HFF-Myc (cell line): ENCODE measurements around the gene GSTT2B.
A peak's percentile ranks its signal among the peaks of the same experiment; 100 is the strongest.
"Not testable (repeated sequence)": the region's sequence is repeated elsewhere in the genome, so short reads cannot be mapped to it uniquely, and the experiment has no call there.

Source experiments
- DNase-seq: peaks from one replicate; pipeline ENCODE4 v3.0.0-alpha.2; 2011; ENCODE audit warnings: low read depth; ENCODE audit errors: extremely low read depth
- H3K4me3 ChIP-seq: replicated peaks from 2 replicates; pipeline ENCODE4 v1.5.1; 2011; ENCODE audit warnings: low read depth, mild to moderate bottlenecking, control low read depth, low read length
- TF ChIP-seq, protein P1 (sequence below): IDR thresholded peaks from 2 replicates; pipeline ENCODE4 v1.5.1; 2012; ENCODE audit warnings: mild to moderate bottlenecking, low read depth, low read length, control low read depth; ENCODE audit errors: missing control alignments

GSTT2B gene

GRCh38 chr22:23997092-23997491 lies 36.1 kb upstream of the GSTT2B start:
- no peak overlapping the region for H3K4me3 ChIP-seq
- no peak for DNase-seq
- TF ChIP-seq, protein P1, sequence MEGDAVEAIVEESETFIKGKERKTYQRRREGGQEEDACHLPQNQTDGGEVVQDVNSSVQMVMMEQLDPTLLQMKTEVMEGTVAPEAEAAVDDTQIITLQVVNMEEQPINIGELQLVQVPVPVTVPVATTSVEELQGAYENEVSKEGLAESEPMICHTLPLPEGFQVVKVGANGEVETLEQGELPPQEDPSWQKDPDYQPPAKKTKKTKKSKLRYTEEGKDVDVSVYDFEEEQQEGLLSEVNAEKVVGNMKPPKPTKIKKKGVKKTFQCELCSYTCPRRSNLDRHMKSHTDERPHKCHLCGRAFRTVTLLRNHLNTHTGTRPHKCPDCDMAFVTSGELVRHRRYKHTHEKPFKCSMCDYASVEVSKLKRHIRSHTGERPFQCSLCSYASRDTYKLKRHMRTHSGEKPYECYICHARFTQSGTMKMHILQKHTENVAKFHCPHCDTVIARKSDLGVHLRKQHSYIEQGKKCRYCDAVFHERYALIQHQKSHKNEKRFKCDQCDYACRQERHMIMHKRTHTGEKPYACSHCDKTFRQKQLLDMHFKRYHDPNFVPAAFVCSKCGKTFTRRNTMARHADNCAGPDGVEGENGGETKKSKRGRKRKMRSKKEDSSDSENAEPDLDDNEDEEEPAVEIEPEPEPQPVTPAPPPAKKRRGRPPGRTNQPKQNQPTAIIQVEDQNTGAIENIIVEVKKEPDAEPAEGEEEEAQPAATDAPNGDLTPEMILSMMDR: no peak

DNA sequence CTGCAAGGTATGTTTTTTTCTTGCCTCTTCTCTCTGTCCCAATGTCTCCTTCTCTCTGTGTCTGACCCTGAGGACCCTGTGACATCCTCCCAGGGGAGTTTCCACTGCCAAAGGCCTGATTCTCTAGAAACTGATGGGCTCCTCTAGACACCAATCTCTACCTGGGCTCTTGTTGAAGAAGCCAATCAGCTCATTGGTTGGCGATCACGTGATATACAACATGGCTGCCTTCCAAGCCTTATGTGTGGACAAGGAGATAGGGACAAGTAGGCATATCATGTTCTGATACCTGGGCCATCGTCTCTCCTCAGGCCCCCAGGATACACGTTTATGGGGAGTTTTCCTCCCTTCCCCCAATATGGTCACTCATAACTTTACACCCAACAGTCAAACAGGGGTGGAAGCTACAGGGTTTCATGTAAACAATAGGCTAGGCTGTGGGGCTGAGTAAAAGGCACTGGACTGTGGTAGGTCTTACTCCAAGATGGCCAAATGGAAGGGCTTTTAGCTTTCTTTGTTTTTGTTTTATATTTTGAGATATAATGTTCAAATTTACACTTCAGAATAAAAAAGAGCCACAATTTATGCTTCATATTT lies 32.7 kb upstream of the GSTT2B start:
- not testable (repeated sequence) for DNase-seq, H3K4me3 ChIP-seq

DNA sequence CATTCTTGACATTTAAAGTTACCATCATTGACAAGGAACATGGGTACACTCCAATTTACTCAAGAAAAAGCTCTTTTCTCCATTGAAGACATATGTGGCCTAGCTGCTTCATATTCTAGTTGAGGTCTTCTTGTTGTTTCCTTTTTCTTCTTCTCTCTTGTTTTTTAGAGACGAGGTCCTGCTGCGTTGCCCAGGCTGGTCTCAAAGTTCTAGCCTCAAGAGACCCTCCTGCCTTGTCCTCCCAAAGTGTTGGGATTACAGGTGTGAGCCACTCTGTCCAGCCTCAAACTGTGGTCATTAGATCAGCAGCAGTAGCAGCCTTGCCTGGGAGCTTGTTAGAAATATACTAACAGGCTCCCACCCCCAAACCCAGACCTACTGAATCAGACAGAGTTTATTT lies 32.1 kb upstream of the GSTT2B start:
- DNase-seq, H3K4me3 ChIP-seq: not testable (repeated sequence)

DNA sequence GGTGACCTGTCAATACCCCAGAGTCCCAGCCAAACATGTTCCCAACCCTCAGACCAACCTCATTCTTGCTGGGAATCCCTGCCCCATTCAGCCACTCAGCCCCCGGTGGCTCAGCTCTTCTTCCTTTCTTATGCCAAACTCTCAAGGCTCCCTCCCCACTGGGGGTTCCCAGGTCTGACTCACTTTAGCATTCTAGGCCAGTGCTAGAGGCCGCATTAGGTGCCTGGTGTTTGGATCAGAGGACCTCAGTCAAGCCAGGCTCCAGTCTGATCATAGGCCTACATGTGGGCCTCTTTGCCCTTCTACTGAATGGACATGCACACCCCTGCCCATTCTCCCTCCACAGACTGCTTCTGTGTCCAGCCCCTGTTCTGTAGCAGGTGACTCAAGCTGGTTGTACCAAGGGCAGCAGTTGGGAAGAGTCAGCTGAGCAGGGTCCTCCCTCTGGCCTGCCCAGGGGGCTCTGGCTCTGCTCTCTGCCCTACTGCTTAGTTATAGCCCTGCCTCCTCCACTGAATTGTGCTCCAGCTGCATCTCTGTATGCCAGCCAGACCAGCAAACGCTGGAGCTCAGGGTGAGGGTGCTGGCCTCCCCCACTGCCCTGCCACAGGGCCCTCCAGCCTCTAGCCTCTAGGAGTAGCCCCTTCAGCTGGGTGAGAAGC lies 28.7 kb upstream of the GSTT2B start:
- not testable (repeated sequence) for DNase-seq, H3K4me3 ChIP-seq

DNA sequence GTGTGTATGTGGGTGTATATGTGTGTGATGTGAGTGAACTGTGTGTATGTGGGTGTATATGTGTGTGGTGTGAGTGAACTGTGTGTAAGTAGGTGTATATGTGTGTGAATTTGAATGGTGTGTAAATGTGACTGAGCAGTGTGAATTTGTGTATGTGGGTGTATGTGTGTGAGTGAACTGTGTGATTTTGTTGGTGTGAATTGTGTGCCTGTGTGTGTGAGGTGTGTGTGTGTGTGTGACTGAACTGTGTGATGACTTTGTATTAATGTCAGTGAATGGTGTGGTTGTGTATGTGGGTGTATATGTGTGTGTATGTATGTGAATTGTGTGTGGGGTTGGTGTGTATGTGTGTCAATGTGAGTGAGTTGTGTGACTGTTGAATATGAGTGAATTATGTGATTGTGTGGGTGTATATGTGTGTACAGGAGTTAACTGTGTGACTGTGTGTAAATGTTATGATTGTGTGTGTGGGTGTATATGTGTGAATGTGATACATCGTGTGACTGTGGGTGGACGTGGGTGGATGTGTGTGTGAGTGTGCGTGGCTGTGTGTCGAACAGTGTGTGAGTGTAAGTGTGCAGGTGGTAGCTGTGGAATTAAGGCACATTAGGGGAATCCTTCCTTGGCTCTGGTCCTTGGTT lies 25.7 kb upstream of the GSTT2B start:
- not testable (repeated sequence) for DNase-seq, H3K4me3 ChIP-seq

GRCh38 chr22:23986089-23986488 lies 25.1 kb upstream of the GSTT2B start:
- H3K4me3 ChIP-seq, DNase-seq: not testable (repeated sequence)

DNA sequence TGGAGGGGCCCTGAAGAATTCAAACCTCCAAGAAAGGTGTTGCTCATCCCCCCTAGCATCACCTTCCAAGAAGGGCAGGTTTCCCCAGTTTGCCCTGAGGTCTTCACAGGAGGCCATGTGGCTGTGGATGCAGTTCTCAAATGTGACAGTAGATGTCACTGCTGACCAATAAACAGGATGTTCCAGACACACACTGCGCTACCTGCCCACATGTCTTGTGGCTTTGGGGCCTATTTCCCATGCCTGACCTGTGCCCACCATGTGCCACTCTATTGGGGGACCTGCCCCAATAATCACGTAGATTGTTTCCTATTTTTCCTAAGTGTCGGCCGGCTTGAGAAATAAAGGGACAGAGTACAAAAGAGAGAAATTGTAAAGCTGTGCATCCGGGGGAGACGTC lies 23.4 kb upstream of the GSTT2B start:
- DNase-seq: peak; percentile 21
- TF ChIP-seq, protein P1: peak; percentile 77
- no peak overlapping the region for H3K4me3 ChIP-seq

GRCh38 chr22:23980567-23980966 lies 19.6 kb upstream of the GSTT2B start:
- H3K4me3 ChIP-seq, DNase-seq: not testable (repeated sequence)

DNA sequence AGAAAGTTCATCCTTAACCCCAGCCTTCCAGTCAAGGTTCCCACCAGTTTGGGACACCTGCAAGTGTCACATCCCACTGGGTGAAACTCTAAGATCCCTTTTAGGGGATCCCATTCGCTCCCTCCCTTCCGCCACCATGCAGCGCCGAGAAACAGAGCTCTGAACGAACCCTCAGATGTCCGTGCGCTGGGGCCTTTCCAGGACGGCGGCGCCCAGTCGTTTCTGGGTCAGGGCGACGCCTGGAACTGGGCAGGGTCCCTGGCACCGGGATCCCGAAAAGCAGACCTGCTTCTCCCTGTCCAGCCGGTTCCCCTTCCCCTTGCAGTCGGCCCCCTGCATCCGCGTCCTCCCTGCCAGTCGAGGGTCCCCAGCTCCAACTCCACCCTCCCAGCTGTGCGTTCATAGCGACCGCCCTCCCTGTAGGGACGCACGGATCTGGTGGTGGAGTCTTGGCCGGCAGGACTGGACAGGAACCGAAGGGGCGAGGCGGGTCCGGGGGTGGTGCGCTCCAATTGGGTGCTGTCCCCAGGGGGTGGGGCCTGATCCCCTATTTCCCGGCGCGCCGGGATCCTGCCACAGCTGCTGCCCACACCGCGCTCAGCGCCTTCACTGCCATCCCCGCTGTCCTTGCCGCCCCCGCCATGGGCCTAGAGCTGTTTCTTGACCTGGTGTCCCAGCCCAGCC lies 18.7 kb upstream of the GSTT2B start, which contains the start of gene GSTT2:
TSS of gene GSTT2 (plus strand) at position 578 of the 684 bp plus-strand sequence.
- not testable (repeated sequence) for DNase-seq, H3K4me3 ChIP-seq

GRCh38 chr22:23977304-23977703 lies 16.3 kb upstream of the GSTT2B start:
- H3K4me3 ChIP-seq, DNase-seq: not testable (repeated sequence)

GRCh38 chr22:23974836-23975352 lies 13.9 kb upstream of the GSTT2B start:
- H3K4me3 ChIP-seq, DNase-seq: not testable (repeated sequence)

- not testable (repeated sequence) for H3K4me3 ChIP-seq, DNase-seq
Measured at GRCh38 chr22:23974345-23974744, 13.3 kb upstream of the GSTT2B start, which contains the start of gene DDT. DDT (minus strand) TSS chr22:23974441; CDS start chr22:23974414, 27 bp downstream.

DNA sequence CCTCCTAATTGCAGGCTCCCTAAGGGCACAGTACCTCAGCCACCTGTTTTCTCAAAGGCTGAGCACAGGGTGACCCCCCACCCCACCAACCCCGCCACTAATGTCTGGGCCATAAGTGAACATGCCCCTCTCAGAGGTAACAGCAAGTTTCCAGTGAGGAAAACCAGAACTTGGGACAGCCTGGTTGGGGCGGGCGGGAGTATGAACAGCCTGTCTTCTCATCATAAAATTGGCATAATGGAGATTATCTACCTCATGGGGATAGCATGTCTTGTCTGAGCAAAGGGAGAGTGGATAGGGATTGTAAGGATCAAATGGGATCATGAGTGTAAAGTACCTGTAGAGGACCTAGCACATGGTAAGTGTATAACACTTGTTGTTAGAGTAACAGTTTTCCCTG lies 10.9 kb upstream of the GSTT2B start:
- not testable (repeated sequence) for DNase-seq, H3K4me3 ChIP-seq
